Uterus (tissue), 4 donors: ENCODE measurements around the gene RMND5B. TPM values are rescaled to one million over a fixed set of nuclear protein-coding genes. Genes with fewer than 3 reads are reported as not detected.

Source experiments
- DNase-seq, 2 donors: peaks; one replicate each; pipeline ENCODE4 v3.0.0-alpha.2; 2019 to 2020
- H3K27ac ChIP-seq, 2 donors: fragments of 200-600 bp; sonication (generic); 1 replicate in 1 of 2; 2 replicates in 1 of 2; pipeline ENCODE4 v1.5.1; 2016 to 2018
- H3K27me3 ChIP-seq, 2 donors: fragments of 200-600 bp; sonication (generic); one replicate each; pipeline ENCODE4 v1.5.1; 2018 to 2019; ENCODE audit warnings: control low read depth in 1 of 2
- H3K36me3 ChIP-seq, 2 donors: fragments of 200-600 bp; sonication (generic); one replicate each; pipeline ENCODE4 v1.5.1; 2019; ENCODE audit warnings: control low read depth in 1 of 2
- H3K4me1 ChIP-seq, 2 donors: fragments of 200-600 bp; sonication (generic); one replicate each; pipeline ENCODE4 v1.5.1; 2018 to 2019; ENCODE audit warnings: control low read depth in 1 of 2
- H3K4me3 ChIP-seq, 2 donors: fragments of 200-600 bp; sonication (generic); 1 replicate in 1 of 2; 2 replicates in 1 of 2; pipeline ENCODE4 v1.5.1; 2018 to 2019; ENCODE audit warnings: mild to moderate bottlenecking in 1 of 2
- H3K9me3 ChIP-seq, 2 donors: fragments of 200-600 bp; sonication (generic); one replicate each; pipeline ENCODE4 v1.5.1; 2019; ENCODE audit warnings: control low read depth in 1 of 2
- CTCF ChIP-seq, 4 experiments: fragments of 200-600 bp in 2 of 4; fragments of 450-650 bp in 2 of 4; sonication (generic) in 2 of 4; IDR thresholded peaks; one replicate each; pipeline ENCODE4 v1.5.1; 2016 to 2019; ENCODE audit warnings: antibody characterized with exemption in 4 of 4, mild to moderate bottlenecking in 2 of 4, moderate library complexity in 1 of 4
- POLR2A ChIP-seq, 2 donors: fragments of 450-650 bp; IDR thresholded peaks; one replicate each; pipeline ENCODE4 v1.6.1; 2016; ENCODE audit warnings: antibody characterized with exemption in 2 of 2, mild to moderate bottlenecking in 1 of 2, moderate library complexity in 1 of 2
- intact Hi-C: fragments of 100-400 bp; cut with DNase I; formaldehyde crosslinking; loops from one replicate; pipeline ENCODE4 v1.15.1; 2023; ENCODE audit warnings: low total_unique reads
- total RNA-seq, 4 donors: library from RNA; depleted of rRNA in 3 of 4; stranded (reverse); fragments of >200 nt in 3 of 4; gene quantifications; one replicate each; pipeline versions ENCODE4 v1.1.0 to v1.2.4, GENCODE V29; 2014 to 2023
- donor health status: DM: yes; HTN: yes; CAD: no.

The RMND5B gene
- total RNA-seq, 4 donors from 2014 or later, result 29.7 to 52.3 (median 39.9) TPM

- no peak for DNase-seq
- Histone ChIP-seq H3K4me1 (no peaks in the 10 kb centered on the region), H3K27me3 (no peaks in the 10 kb centered on the region), H3K4me3 (no peak overlapping the region), H3K9me3 (no peaks in the 10 kb centered on the region), H3K27ac (no peak overlapping the region), H3K36me3 (no peaks in the 10 kb centered on the region)
- TF ChIP-seq POLR2A (IDR thresholded peaks at IDR 0.05), result no peak
- no peak for TF ChIP-seq CTCF (IDR thresholded peaks at IDR 0.05)
- intact Hi-C loops, result no loop called here
Observed at GRCh38 chr5:178198706-178199105, 67.9 kb downstream of the RMND5B start.

- Histone ChIP-seq H3K4me3 (no peak overlapping the region), H3K9me3 (no peaks in the 10 kb centered on the region), H3K27ac (no peak overlapping the region), H3K4me1 (no peaks in the 10 kb centered on the region), H3K36me3 (no peaks in the 10 kb centered on the region), H3K27me3 (no peaks in the 10 kb centered on the region)
- intact Hi-C loops, result no loop called here
- DNase-seq, result no peak
- TF ChIP-seq POLR2A (IDR thresholded peaks at IDR 0.05) (no peak), CTCF (IDR thresholded peaks at IDR 0.05) (no peak)
Observed at GRCh38 chr5:178199581-178200434, 69.0 kb downstream of the RMND5B start.

Other genes starting within 250 kb of the RMND5B start
- gene PROP1, start 134.8 kb upstream of the RMND5B start, total RNA-seq, result not detected
- 1 to 10 TPM in 3 of 4 donors, under 1 TPM in 1; 0.59 to 9.6 (median 1.6) TPM for gene N4BP3, start 17.5 kb upstream of the RMND5B start, total RNA-seq
- 100 to 1,000 TPM in 3 of 4 donors, 10 to 100 TPM in 1; 83.4 to 180 (median 147) TPM for gene NHP2, start 22.9 kb downstream of the RMND5B start, total RNA-seq
- gene GMCL2, start 56.4 kb downstream of the RMND5B start, total RNA-seq, result not detected
- 100 to 1,000 TPM in 1 of 4 donors, 10 to 100 TPM in 3; 45.1 to 112 (median 73.4) TPM for gene HNRNPAB, start 73.5 kb downstream of the RMND5B start, total RNA-seq
- gene PHYKPL, start 101.8 kb downstream of the RMND5B start, total RNA-seq, result 100 to 1,000 TPM in 2 of 4 donors, 10 to 100 TPM in 2; 41.5 to 129 (median 89.9) TPM